Spleen (tissue), 11 donors: ENCODE results near the gene LSAMP. TPM values are rescaled to one million over a fixed set of nuclear protein-coding genes. Genes with fewer than 3 reads are reported as not detected.

ENCODE experiments used
- DNase-seq: peaks from one replicate; pipeline ENCODE4 v3.0.0-alpha.2; 2020
- H3K27ac ChIP-seq, 8 donors: fragments of 200-600 bp; sonication (generic) in 7 of 8; 1 replicate in 4 of 8; 2 replicates in 4 of 8; pipeline versions ENCODE4 v1.5.0 to v1.8.0; 2016 to 2021; ENCODE audit warnings: inconsistent platforms in 4 of 8, mild to moderate bottlenecking in 4 of 8, moderate library complexity in 1 of 8
- H3K27me3 ChIP-seq, 7 donors: fragments of 200-600 bp; sonication (generic) in 6 of 7; replicated peaks in 1 of 7; 1 replicate in 4 of 7; 2 replicates in 3 of 7; pipeline versions ENCODE4 v1.5.0 to v1.8.0; 2016 to 2021; ENCODE audit warnings: inconsistent platforms in 3 of 7, mild to moderate bottlenecking in 1 of 7
- H3K36me3 ChIP-seq, 6 donors: fragments of 200-600 bp; sonication (generic) in 5 of 6; 1 replicate in 4 of 6; 2 replicates in 2 of 6; pipeline versions ENCODE4 v1.5.0 to v1.8.0; 2016 to 2021; ENCODE audit warnings: inconsistent platforms in 2 of 6
- H3K4me1 ChIP-seq, 6 donors: fragments of 200-600 bp; sonication (generic) in 5 of 6; 1 replicate in 3 of 6; 2 replicates in 3 of 6; pipeline versions ENCODE4 v1.5.0 to v1.8.0; 2016 to 2021; ENCODE audit warnings: inconsistent platforms in 3 of 6
- H3K4me3 ChIP-seq, 8 donors: fragments of 200-600 bp; sonication (generic) in 7 of 8; 1 replicate in 4 of 8; 2 replicates in 4 of 8; pipeline versions ENCODE4 v1.5.0 to v1.8.0; 2016 to 2021; ENCODE audit warnings: inconsistent platforms in 4 of 8, mild to moderate bottlenecking in 4 of 8, moderate library complexity in 2 of 8
- H3K9me3 ChIP-seq, 8 donors: fragments of 200-600 bp; sonication (generic) in 7 of 8; 1 replicate in 4 of 8; 2 replicates in 4 of 8; pipeline versions ENCODE4 v1.5.0 to v1.8.0; 2016 to 2021; ENCODE audit warnings: inconsistent platforms in 4 of 8
- CTCF ChIP-seq, 11 experiments: fragments of 200-600 bp in 7 of 11; fragments of 450-650 bp in 4 of 11; sonication (generic) in 4 of 11; IDR thresholded peaks in 8 of 11; conservative IDR thresholded peaks in 3 of 11; 1 replicate in 7 of 11; 2 replicates in 4 of 11; pipeline versions ENCODE4 v1.4.0 to v1.8.0; 2016 to 2021; ENCODE audit warnings: antibody characterized with exemption in 11 of 11, inconsistent platforms in 4 of 11, mild to moderate bottlenecking in 1 of 11
- POLR2A ChIP-seq, 3 donors: fragments of 450-650 bp; IDR thresholded peaks; one replicate each; pipeline ENCODE4 v1.5.1; 2017; ENCODE audit warnings: antibody characterized with exemption in 3 of 3, mild to moderate bottlenecking in 1 of 3
- POLR2AphosphoS5 ChIP-seq, 3 donors: sonication (generic); formaldehyde crosslinking; IDR thresholded peaks; one replicate each; pipeline ENCODE4 v1.5.1; 2017; ENCODE audit warnings: antibody characterized with exemption in 3 of 3
- WGBS, 5 donors: extraction: QIAGEN DNeasy Blood & Tissue Kit in 3 of 5; methylation state at CpG; one replicate each; pipeline versions ENCODE4 v1.1.5 to v1.1.7; 2013 to 2018; 5-methylcytosine and 5-hydroxymethylcytosine counted together
- intact Hi-C: fragments of 100-400 bp; cut with DNase I; formaldehyde crosslinking; loops from one replicate; pipeline ENCODE4 v1.15.0; 2023; ENCODE audit warnings: low total_unique reads
- polyA plus RNA-seq, 3 donors: library from polyadenylated mRNA; stranded (reverse); fragments of 200-250 nt; gene quantifications; one replicate each; pipeline ENCODE4 v1.2.1, GENCODE V29; 2013
- total RNA-seq, 7 donors: library from RNA; depleted of rRNA in 3 of 7; stranded (reverse); fragments of >200 nt in 3 of 7; fragmentation: NEBNext Ultra II Directional in 4 of 7; extraction: Animal tissue kit (Norgen Biotek cat#: 25700) in 4 of 7; gene quantifications; one replicate each; pipeline versions ENCODE4 v1.1.0 to v1.2.1, GENCODE V29; 2016 to 2021
- donor health status: healthy with polysubstance abuse.
- donor health status: DM: no; HTN: no; CAD: no; lungs with moderate emphysema.
- donor health status: DM: no; HTN: no; CAD: no.
- donor health status: Bipolar disorder and iron deficiency.
- donor health status: healthy.
- donor health status: DM: no; HTN: no; CAD: no.
- donor health status: DM: yes; HTN: yes; CAD: no.

The LSAMP gene
- total and polyA plus RNA-seq, 10 donors, result 0.45 to 6.8 (median 1.3) TPM

GRCh38 chr3:116191409-116191808 is 253.9 kb downstream of the LSAMP start:
- H3K4me1 ChIP-seq, result no peaks in the 10 kb centered on the region
- no peak overlapping the region for H3K27ac ChIP-seq
- WGBS, 5 donors, result 65 to 81% (median 79%) methylated on average over 2 of the region's 2 CpGs
- TF ChIP-seq POLR2AphosphoS5 (IDR thresholded peaks at IDR 0.05) (no peak), POLR2A (IDR thresholded peaks at IDR 0.05) (no peak), CTCF (IDR thresholded peaks at IDR 0.05 in 8 of 11, conservative IDR thresholded peaks at IDR 0.05 in 3 of 11) (no peak)
- DNase-seq, result no peak
- no peaks in the 10 kb centered on the region for H3K36me3 ChIP-seq
- no peak overlapping the region for H3K4me3 ChIP-seq
- H3K27me3 ChIP-seq, result no peaks in the 10 kb centered on the region
- intact Hi-C loops, result no loop called here
- H3K9me3 ChIP-seq, result peaks cover 0 to 5% (median 0%) of the 10 kb centered on the region in 8 donors

GRCh38 chr3:116190095-116190494 is 255.2 kb downstream of the LSAMP start:
- Histone ChIP-seq H3K36me3 (no peaks in the 10 kb centered on the region), H3K4me3 (no peak overlapping the region), H3K27ac (no peak overlapping the region), H3K4me1 (no peaks in the 10 kb centered on the region), H3K9me3 (peaks cover 0 to 5% (median 0%) of the 10 kb centered on the region in 8 donors), H3K27me3 (no peaks in the 10 kb centered on the region)
- TF ChIP-seq CTCF (IDR thresholded peaks at IDR 0.05 in 8 of 11, conservative IDR thresholded peaks at IDR 0.05 in 3 of 11) (no peak), POLR2A (IDR thresholded peaks at IDR 0.05) (no peak), POLR2AphosphoS5 (IDR thresholded peaks at IDR 0.05) (no peak)
- no peak for DNase-seq
- intact Hi-C loops, result no loop called here
- 72 to 87% (median 85%) methylated on average over 3 of the region's 3 CpGs for WGBS, 5 donors

GRCh38 chr3:116188231-116188785 is 257.0 kb downstream of the LSAMP start:
- Histone ChIP-seq H3K4me3 (no peak overlapping the region), H3K9me3 (no peaks in the 10 kb centered on the region), H3K36me3 (no peaks in the 10 kb centered on the region), H3K27me3 (no peaks in the 10 kb centered on the region), H3K4me1 (no peaks in the 10 kb centered on the region), H3K27ac (no peak overlapping the region)
- intact Hi-C loops, result no loop called here
- no peak for DNase-seq
- WGBS, 5 donors, result 89 to 92% (median 91%) methylated on average over 3 of the region's 3 CpGs
- TF ChIP-seq POLR2AphosphoS5 (IDR thresholded peaks at IDR 0.05), result no peak
- no peak for TF ChIP-seq CTCF (IDR thresholded peaks at IDR 0.05 in 8 of 11, conservative IDR thresholded peaks at IDR 0.05 in 3 of 11)
- no peak for TF ChIP-seq POLR2A (IDR thresholded peaks at IDR 0.05)

GRCh38 chr3:116186049-116186448 is 259.2 kb downstream of the LSAMP start:
- no peaks in the 10 kb centered on the region for H3K36me3 ChIP-seq
- H3K4me1 ChIP-seq, result no peaks in the 10 kb centered on the region
- WGBS, 5 donors, result 65 to 89% (median 75%) methylated on average over 1 of the region's 1 CpG
- no peaks in the 10 kb centered on the region for H3K9me3 ChIP-seq
- no peak overlapping the region for H3K27ac ChIP-seq
- intact Hi-C loops, result no loop called here
- no peak for DNase-seq
- H3K27me3 ChIP-seq, result no peaks in the 10 kb centered on the region
- TF ChIP-seq POLR2AphosphoS5 (IDR thresholded peaks at IDR 0.05) (no peak), CTCF (IDR thresholded peaks at IDR 0.05 in 8 of 11, conservative IDR thresholded peaks at IDR 0.05 in 3 of 11) (no peak), POLR2A (IDR thresholded peaks at IDR 0.05) (no peak)
- H3K4me3 ChIP-seq, result no peak overlapping the region
